AG04449 (cell line): ENCODE data around the gene ZNF556.
A peak's percentile ranks its signal among the peaks of the same experiment; 100 is the strongest.

Experiments
- CTCF ChIA-PET: fragments of 350-600 bp; formaldehyde crosslinking; extraction: SDS; loops from one replicate; lab custom pipeline; 2021; ENCODE audit warnings: antibody characterized with exemption; lab: Yijun Ruan, JAX
- POLR2A ChIA-PET: fragments of 400-600, 350-600 bp; formaldehyde crosslinking; extraction: SDS; loops from one replicate; lab custom pipeline; 2020; ENCODE audit warnings: antibody characterized with exemption, inconsistent platforms; lab: Yijun Ruan, JAX
- DNase-seq: peaks from one replicate; pipeline ENCODE4 v3.0.0-alpha.2; 2010; ENCODE audit warnings: low read depth, low spot score
- H3K4me3 ChIP-seq: 2 replicates; pipeline ENCODE4 v1.5.1; 2011; ENCODE audit warnings: low read depth, mild to moderate bottlenecking, control low read depth, low read length
- TF ChIP-seq, protein P1 (sequence below): IDR thresholded peaks from one replicate; pipeline ENCODE4 v1.5.1; 2011; ENCODE audit warnings: mild to moderate bottlenecking, moderate library complexity, low read length, control low read depth, inconsistent platforms; ENCODE audit not compliant: insufficient read depth; ENCODE audit errors: missing control alignments

The ZNF556 gene

GRCh38 chr19:2848616-2849015 is 18.5 kb upstream of the ZNF556 start:
- no peak overlapping the region for H3K4me3 ChIP-seq
- TF ChIP-seq, protein P1, sequence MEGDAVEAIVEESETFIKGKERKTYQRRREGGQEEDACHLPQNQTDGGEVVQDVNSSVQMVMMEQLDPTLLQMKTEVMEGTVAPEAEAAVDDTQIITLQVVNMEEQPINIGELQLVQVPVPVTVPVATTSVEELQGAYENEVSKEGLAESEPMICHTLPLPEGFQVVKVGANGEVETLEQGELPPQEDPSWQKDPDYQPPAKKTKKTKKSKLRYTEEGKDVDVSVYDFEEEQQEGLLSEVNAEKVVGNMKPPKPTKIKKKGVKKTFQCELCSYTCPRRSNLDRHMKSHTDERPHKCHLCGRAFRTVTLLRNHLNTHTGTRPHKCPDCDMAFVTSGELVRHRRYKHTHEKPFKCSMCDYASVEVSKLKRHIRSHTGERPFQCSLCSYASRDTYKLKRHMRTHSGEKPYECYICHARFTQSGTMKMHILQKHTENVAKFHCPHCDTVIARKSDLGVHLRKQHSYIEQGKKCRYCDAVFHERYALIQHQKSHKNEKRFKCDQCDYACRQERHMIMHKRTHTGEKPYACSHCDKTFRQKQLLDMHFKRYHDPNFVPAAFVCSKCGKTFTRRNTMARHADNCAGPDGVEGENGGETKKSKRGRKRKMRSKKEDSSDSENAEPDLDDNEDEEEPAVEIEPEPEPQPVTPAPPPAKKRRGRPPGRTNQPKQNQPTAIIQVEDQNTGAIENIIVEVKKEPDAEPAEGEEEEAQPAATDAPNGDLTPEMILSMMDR, result no peak
- POLR2A ChIA-PET, result no interaction called here
- CTCF ChIA-PET, result interaction anchor here (0.9 kb wide), 1 partner anchor 39 kb away, joined by 3 read pairs; no protein-coding TSS in a partner anchor
- peak; percentile 38 for DNase-seq

DNA sequence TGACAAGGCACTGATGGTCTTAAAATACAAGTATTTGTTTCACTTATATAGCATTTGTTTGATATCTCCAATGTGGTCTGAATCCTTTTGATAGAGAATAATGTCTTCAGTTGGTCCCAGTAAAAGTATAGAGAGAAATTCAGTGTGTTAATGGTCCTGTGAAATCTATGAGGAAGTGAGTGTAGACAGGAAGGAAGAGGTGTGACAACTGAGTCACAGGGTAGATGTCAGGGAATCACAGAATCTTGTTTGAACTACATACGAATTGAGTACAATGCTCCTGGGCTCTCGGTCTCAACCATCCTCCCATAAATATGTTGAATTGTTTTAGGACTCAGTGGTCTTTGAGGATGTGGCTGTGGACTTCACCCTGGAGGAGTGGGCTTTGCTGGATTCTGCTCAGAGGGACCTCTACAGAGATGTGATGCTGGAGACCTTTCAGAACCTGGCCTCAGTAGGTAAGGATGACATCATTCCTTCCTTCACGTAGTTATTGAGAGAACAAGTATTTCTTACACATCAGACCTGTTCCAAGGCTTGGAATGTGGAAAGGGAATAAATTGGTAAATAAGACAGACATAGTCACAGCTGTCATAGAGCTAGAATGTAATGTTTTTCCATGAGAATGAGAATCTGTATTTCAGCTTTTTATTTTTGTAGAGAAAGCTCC is 16.7 kb upstream of the ZNF556 start:
- TF ChIP-seq, protein P1, result no peak
- POLR2A ChIA-PET, result no interaction called here
- CTCF ChIA-PET, result interaction anchor here (1.0 to 2.5 kb wide), 3 partner anchors 9 to 37 kb away, joined by 3 to 9 read pairs (median 5); partner anchors contain the start of gene ZNF555
- H3K4me3 ChIP-seq, result no peak overlapping the region
- DNase-seq, result no peak

DNA sequence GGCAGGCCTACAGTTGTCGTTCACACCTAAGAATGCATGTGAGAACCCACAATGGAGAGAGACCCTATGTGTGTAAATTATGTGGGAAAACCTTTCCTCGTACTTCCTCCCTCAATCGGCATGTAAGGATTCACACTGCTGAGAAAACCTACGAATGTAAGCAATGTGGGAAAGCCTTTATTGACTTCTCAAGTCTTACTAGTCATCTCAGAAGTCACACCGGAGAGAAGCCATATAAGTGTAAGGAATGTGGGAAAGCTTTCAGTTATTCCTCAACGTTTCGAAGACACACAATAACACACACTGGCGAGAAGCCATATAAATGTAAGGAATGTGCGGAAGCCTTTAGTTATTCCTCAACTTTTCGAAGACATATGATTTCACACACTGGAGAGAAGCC is 14.5 kb upstream of the ZNF556 start:
- ChIA-PET CTCF (interaction anchor here (0.6 kb wide), 1 partner anchor 12 kb away, joined by 3 read pairs; no protein-coding TSS in a partner anchor), POLR2A (no interaction called here)

GRCh38 chr19:2853015-2853606 is 14.0 kb upstream of the ZNF556 start:
- no peak overlapping the region for H3K4me3 ChIP-seq
- ChIA-PET POLR2A (no interaction called here), CTCF (no interaction called here)
- TF ChIP-seq, protein P1, result no peak
- no peak for DNase-seq

More for the DNA sequence above, 14.5 kb upstream of the ZNF556 start:
- DNase-seq, result no peak
- TF ChIP-seq, protein P1, result no peak
- no peak overlapping the region for H3K4me3 ChIP-seq

- H3K4me3 ChIP-seq, result no peak overlapping the region
- TF ChIP-seq, protein P1, result no peak
- CTCF ChIA-PET, result interaction anchor here (1.5 kb wide), 1 partner anchor 33 kb away, joined by 8 read pairs; no protein-coding TSS in a partner anchor
- DNase-seq, result no peak
- POLR2A ChIA-PET, result no interaction called here
Measured at GRCh38 chr19:2854849-2855248, 12.3 kb upstream of the ZNF556 start.

DNA sequence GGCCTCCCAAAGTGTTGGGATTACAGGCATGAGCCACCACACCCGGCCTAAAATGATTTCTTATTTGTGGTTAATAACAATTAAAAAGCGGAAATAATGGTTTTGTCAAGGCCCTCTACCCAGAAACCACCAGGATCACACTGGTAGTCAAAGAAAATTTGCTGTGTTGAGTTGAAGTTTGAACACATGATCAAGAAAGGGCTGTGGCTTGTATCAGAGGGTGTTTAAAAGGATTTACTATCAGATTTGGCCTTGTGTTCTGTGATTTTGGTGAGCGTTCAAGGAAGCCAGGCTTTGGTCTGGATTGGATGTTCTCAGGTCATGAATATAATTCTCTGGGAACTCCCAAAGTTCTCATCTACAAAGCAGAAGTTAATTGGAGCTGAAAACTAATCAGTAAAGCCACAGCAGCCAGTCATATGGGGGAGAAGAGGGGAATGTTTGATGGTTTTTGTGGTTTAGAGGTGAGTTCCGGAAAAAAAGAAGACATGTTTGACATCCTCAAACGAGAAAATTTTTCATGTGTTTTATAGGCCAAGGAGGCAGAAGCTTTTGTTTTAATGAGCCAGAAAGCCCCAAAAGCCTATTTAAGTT is 10.6 kb upstream of the ZNF556 start:
- H3K4me3 ChIP-seq, result no peak overlapping the region
- ChIA-PET CTCF (interaction anchor here (1.5 kb wide), 1 partner anchor 28 kb away, joined by 3 read pairs; no protein-coding TSS in a partner anchor), POLR2A (no interaction called here)
- TF ChIP-seq, protein P1, result no peak
- no peak for DNase-seq
